Progenitor cell of endocrine pancreas (in vitro differentiated cells): ENCODE measurements around the gene MSI2. TPM values are rescaled to one million over a fixed set of nuclear protein-coding genes. Genes with fewer than 3 reads are reported as not detected.
A peak's percentile ranks its signal among the peaks of the same experiment; 100 is the strongest.
"Not testable (repeated sequence)": the region's sequence is repeated elsewhere in the genome, so short reads cannot be mapped to it uniquely, and the experiment has no call there.

Source experiments
- DNase-seq: peaks from one replicate; pipeline ENCODE4 v3.0.0; 2021; ENCODE audit warnings: low spot score; ENCODE audit not compliant: unreplicated experiment
- H3K27ac Mint-ChIP-seq: 2 replicates; pipeline ENCODE4 v1.8.0; 2021; ENCODE audit warnings: mild to moderate bottlenecking, moderate library complexity, mixed read lengths
- H3K27me3 Mint-ChIP-seq: 2 replicates; pipeline ENCODE4 v1.8.0; 2021; ENCODE audit warnings: mixed read lengths
- H3K36me3 Mint-ChIP-seq: 2 replicates; pipeline ENCODE4 v1.8.0; 2022; ENCODE audit warnings: mixed read lengths; ENCODE audit not compliant: insufficient read depth
- H3K4me1 Mint-ChIP-seq: 2 replicates; pipeline ENCODE4 v1.8.0; 2021; ENCODE audit warnings: low read depth, mixed read lengths
- H3K4me3 Mint-ChIP-seq: 2 replicates; pipeline ENCODE4 v1.8.0; 2021; ENCODE audit warnings: low read depth, mild to moderate bottlenecking, moderate library complexity, mixed read lengths
- H3K9me3 Mint-ChIP-seq: 2 replicates; pipeline ENCODE4 v1.8.0; 2021; ENCODE audit warnings: low read depth, mixed read lengths
- CTCF ChIP-seq: fragments of 200-600 bp; sonication (generic); IDR thresholded peaks from one replicate; pipeline ENCODE4 v1.5.0; 2021; ENCODE audit warnings: antibody characterized with exemption, mild to moderate bottlenecking; ENCODE audit not compliant: unreplicated experiment
- total RNA-seq: library from RNA; stranded (reverse); gene quantifications from 2 replicates; pipeline ENCODE4 v1.2.1, GENCODE V29; 2021

The MSI2 gene
- total RNA-seq, 1 donor from 2014 or later = 164 TPM

GRCh38 chr17:57294101-57294500 lies 37.8 kb downstream of the MSI2 start:
- Mint-ChIP-seq H3K9me3 (peaks cover 4% of the 10 kb centered on the region), H3K36me3 (peaks cover 29% of the 10 kb centered on the region), H3K4me3 (no peak overlapping the region), H3K27ac (no peak overlapping the region), H3K4me1 (peaks cover 17% of the 10 kb centered on the region), H3K27me3 (no peaks in the 10 kb centered on the region)
- no peak for DNase-seq
- no peak for TF ChIP-seq CTCF

GRCh38 chr17:57294629-57295501 lies 38.5 kb downstream of the MSI2 start:
- Mint-ChIP-seq H3K36me3 (peaks cover 33% of the 10 kb centered on the region), H3K27ac (no peak overlapping the region), H3K4me1 (peaks cover 17% of the 10 kb centered on the region), H3K27me3 (no peaks in the 10 kb centered on the region), H3K4me3 (no peak overlapping the region), H3K9me3 (peaks cover 4% of the 10 kb centered on the region)
- no peak for DNase-seq
- no peak for TF ChIP-seq CTCF

- Mint-ChIP-seq H3K4me1 (peaks cover 17% of the 10 kb centered on the region), H3K4me3 (no peak overlapping the region), H3K27me3 (no peaks in the 10 kb centered on the region), H3K27ac (peak overlapping the region; percentile 91), H3K9me3 (peaks cover 4% of the 10 kb centered on the region), H3K36me3 (peaks cover 38% of the 10 kb centered on the region)
- no peak for DNase-seq
- no peak for TF ChIP-seq CTCF
Observed at GRCh38 chr17:57295526-57296023, 39.3 kb downstream of the MSI2 start.

- H3K9me3 Mint-ChIP-seq = peaks cover 4% of the 10 kb centered on the region
- no peaks in the 10 kb centered on the region for H3K27me3 Mint-ChIP-seq
- peak overlapping the region; percentile 21 for H3K27ac Mint-ChIP-seq
- no peak for TF ChIP-seq CTCF
- H3K4me1 Mint-ChIP-seq = peaks cover 17% of the 10 kb centered on the region
- H3K36me3 Mint-ChIP-seq = peaks cover 42% of the 10 kb centered on the region
- no peak for DNase-seq
- no peak overlapping the region for H3K4me3 Mint-ChIP-seq
Observed at GRCh38 chr17:57296231-57296630, 39.9 kb downstream of the MSI2 start.

- Mint-ChIP-seq H3K4me1 (peaks cover 15% of the 10 kb centered on the region), H3K36me3 (peaks cover 41% of the 10 kb centered on the region), H3K27ac (no peak overlapping the region), H3K9me3 (peaks cover 4% of the 10 kb centered on the region), H3K27me3 (no peaks in the 10 kb centered on the region), H3K4me3 (no peak overlapping the region)
- no peak for DNase-seq
- no peak for TF ChIP-seq CTCF
Observed at GRCh38 chr17:57299176-57299575, 42.9 kb downstream of the MSI2 start.

- not testable (repeated sequence) for H3K4me3 Mint-ChIP-seq, H3K4me1 Mint-ChIP-seq, H3K27ac Mint-ChIP-seq, DNase-seq, H3K27me3 Mint-ChIP-seq, H3K9me3 Mint-ChIP-seq
- H3K36me3 Mint-ChIP-seq = peaks cover 37% of the 10 kb centered on the region
Observed at GRCh38 chr17:57300592-57300991, 44.3 kb downstream of the MSI2 start.
